Naive thymus-derived CD8-positive, alpha-beta T cell (primary cell): Measurements from ENCODE around the gene MAPK1. TPM values are rescaled to one million over a fixed set of nuclear protein-coding genes. Genes with fewer than 3 reads are reported as not detected.
"Not testable (repeated sequence)": the region's sequence is repeated elsewhere in the genome, so short reads cannot be mapped to it uniquely, and the experiment has no call there.

ENCODE experiments used
- ATAC-seq, 2 donors: fragments of 150-1000 bp; cut with Tn5 transposase in 1 of 2; sonication (Bioruptor Pico), chemical (Tn5 transposase) in 1 of 2; 1 replicate in 1 of 2; 2 replicates in 1 of 2; pipeline ENCODE4 v1.10.0; 2021; ENCODE audit warnings: mild to moderate bottlenecking in 2 of 2, moderate library complexity in 2 of 2
- POLR2A ChIA-PET: fragments of 350-600 bp; sonication (Branson Sonifier 250); formaldehyde crosslinking; loops from one replicate; lab custom pipeline; 2021; ENCODE audit warnings: antibody characterized with exemption; lab: Charles Lee
- DNase-seq, 10 donors: peaks; one replicate each; pipeline versions ENCODE4 v3.0.0 to v3.0.0-alpha.2; 2020 to 2022
- H3K27ac Mint-ChIP-seq, 10 donors: one replicate each; pipeline ENCODE4 v1.8.0; 2020 to 2022; ENCODE audit warnings: mild to moderate bottlenecking in 10 of 10, mixed read lengths in 10 of 10, moderate library complexity in 4 of 10, inconsistent platforms in 1 of 10
- H3K27me3 Mint-ChIP-seq, 5 donors: one replicate each; pipeline ENCODE4 v1.8.0; 2021 to 2022; ENCODE audit warnings: mixed read lengths in 5 of 5
- H3K36me3 Mint-ChIP-seq, 3 donors: one replicate each; pipeline ENCODE4 v1.8.0; 2020 to 2022; ENCODE audit warnings: mixed read lengths in 3 of 3, mild to moderate bottlenecking in 2 of 3, inconsistent platforms in 1 of 3
- H3K4me1 Mint-ChIP-seq, 4 donors: one replicate each; pipeline ENCODE4 v1.8.0; 2021 to 2022; ENCODE audit warnings: mixed read lengths in 4 of 4
- H3K4me3 Mint-ChIP-seq, 10 donors: one replicate each; pipeline ENCODE4 v1.8.0; 2020 to 2022; ENCODE audit warnings: mild to moderate bottlenecking in 10 of 10, mixed read lengths in 10 of 10, moderate library complexity in 6 of 10, inconsistent platforms in 1 of 10
- H3K9me3 Mint-ChIP-seq, 9 donors: one replicate each; pipeline ENCODE4 v1.8.0; 2020 to 2022; ENCODE audit warnings: mixed read lengths in 9 of 9, mild to moderate bottlenecking in 3 of 9, inconsistent platforms in 1 of 9, moderate library complexity in 1 of 9
- polyA plus RNA-seq, 3 donors: library from polyadenylated mRNA; unstranded; fragments of 300-500 nt; fragmentation: Illumina TruSeq; gene quantifications; one replicate each; pipeline ENCODE4 v1.2.3, GENCODE V29; 2021
- total RNA-seq, 8 experiments: library from RNA in 2 of 8; stranded (reverse) in 2 of 8; gene quantifications; one replicate each; pipeline ENCODE4 v1.2.3 and lab custom pipeline; 2021 to 2026

MAPK1 gene
- total and polyA plus RNA-seq, 5 experiments from 2014 or later = 62.9 to 119 (median 92.8) TPM

- Mint-ChIP-seq H3K4me1 (peaks cover 31 to 98% (median 87%) of the 10 kb centered on the region in 4 donors), H3K36me3 (peaks cover 0 to 15% (median 9%) of the 10 kb centered on the region in 3 donors), H3K27me3 (no peaks in the 10 kb centered on the region), H3K27ac (peak overlapping the region in 3 of 10 donors; percentile 24 to 44 (median 40)), H3K4me3 (peak overlapping the region in 4 of 10 donors; percentile 28 to 50 (median 31)), H3K9me3 (no peaks in the 10 kb centered on the region)
- DNase-seq (no peak), ATAC-seq (no peak)
- POLR2A ChIA-PET = no interaction called here
These were observed 11.2 kb downstream of the MAPK1 start for GRCh38 chr22:21856197-21856596.

- Mint-ChIP-seq H3K9me3 (no peaks in the 10 kb centered on the region), H3K4me3 (peak overlapping the region in 5 of 10 donors; percentile 8 to 50 (median 26)), H3K27me3 (no peaks in the 10 kb centered on the region), H3K36me3 (peaks cover 0 to 15% (median 9%) of the 10 kb centered on the region in 3 donors), H3K27ac (peak overlapping the region in 7 of 10 donors; percentile 36 to 60 (median 53)), H3K4me1 (peaks cover 30 to 97% (median 85%) of the 10 kb centered on the region in 4 donors)
- POLR2A ChIA-PET = no interaction called here
- no peak for ATAC-seq
- no peak for DNase-seq
These were observed 11.8 kb downstream of the MAPK1 start for GRCh38 chr22:21855676-21856075.

GRCh38 chr22:21850660-21851059 is 16.8 kb downstream of the MAPK1 start:
- Mint-ChIP-seq H3K4me3 (no peak overlapping the region), H3K4me1 (peaks cover 24 to 86% (median 73%) of the 10 kb centered on the region in 4 donors), H3K36me3 (peaks cover 0 to 18% (median 9%) of the 10 kb centered on the region in 3 donors), H3K27ac (peak overlapping the region in 1 of 10 donors; percentile 18), H3K27me3 (no peaks in the 10 kb centered on the region), H3K9me3 (peaks cover 0 to 1% (median 0%) of the 10 kb centered on the region in 9 donors)
- POLR2A ChIA-PET = no interaction called here
- ATAC-seq (no peak), DNase-seq (no peak)

GRCh38 chr22:21849489-21849888 is 18.0 kb downstream of the MAPK1 start:
- H3K4me3 Mint-ChIP-seq = no peak overlapping the region
- POLR2A ChIA-PET = no interaction called here
- peaks cover 0 to 22% (median 11%) of the 10 kb centered on the region in 3 donors for H3K36me3 Mint-ChIP-seq
- ATAC-seq (no peak), DNase-seq (no peak)
- peaks cover 28 to 82% (median 71%) of the 10 kb centered on the region in 4 donors for H3K4me1 Mint-ChIP-seq
- no peaks in the 10 kb centered on the region for H3K27me3 Mint-ChIP-seq
- peaks cover 0 to 1% (median 0%) of the 10 kb centered on the region in 9 donors for H3K9me3 Mint-ChIP-seq
- H3K27ac Mint-ChIP-seq = no peak overlapping the region

GRCh38 chr22:21848057-21848456 is 19.4 kb downstream of the MAPK1 start:
- Mint-ChIP-seq H3K27ac (peak overlapping the region in 2 of 10 donors; percentile 58 to 62), H3K4me1 (peaks cover 25 to 84% (median 76%) of the 10 kb centered on the region in 4 donors), H3K36me3 (peaks cover 0 to 21% (median 7%) of the 10 kb centered on the region in 3 donors), H3K4me3 (peak overlapping the region in 1 of 10 donors; percentile 48)
- H3K9me3 Mint-ChIP-seq, POLR2A ChIA-PET, H3K27me3 Mint-ChIP-seq, ATAC-seq, DNase-seq: not testable (repeated sequence)

- Mint-ChIP-seq H3K4me1 (peaks cover 28 to 76% (median 65%) of the 10 kb centered on the region in 4 donors), H3K4me3 (no peak overlapping the region), H3K9me3 (peaks cover 0 to 1% (median 0%) of the 10 kb centered on the region in 9 donors), H3K36me3 (peaks cover 0 to 14% (median 3%) of the 10 kb centered on the region in 3 donors), H3K27ac (peak overlapping the region in 4 of 10 donors; percentile 20 to 68 (median 38)), H3K27me3 (no peaks in the 10 kb centered on the region)
- DNase-seq (no peak), ATAC-seq (no peak)
- POLR2A ChIA-PET = interaction anchor here (0.6 to 0.9 kb wide), 2 partner anchors 21 to 215 kb away, joined by 3 to 4 read pairs; no protein-coding TSS in a partner anchor
These were observed 21.6 kb downstream of the MAPK1 start for GRCh38 chr22:21845558-21846453.

DNA sequence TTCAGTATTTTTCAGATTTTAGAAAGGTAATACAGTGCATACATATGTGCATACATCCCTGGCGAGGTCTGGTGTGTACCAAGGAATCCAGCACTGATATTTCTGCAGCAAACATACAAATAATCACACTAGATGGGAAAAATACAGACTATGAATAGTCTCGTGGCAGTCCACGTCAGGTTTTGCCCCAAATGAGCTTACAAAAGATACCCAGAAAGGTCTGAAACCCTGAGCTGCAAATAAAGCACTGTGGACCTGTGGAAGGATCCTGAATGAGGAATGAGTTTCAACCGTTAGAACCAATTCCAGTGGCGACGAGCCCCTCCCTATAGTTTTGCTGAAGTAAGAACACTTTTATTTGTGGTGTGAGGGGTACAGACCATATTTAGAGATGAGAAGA is 24.5 kb downstream of the MAPK1 start:
- Mint-ChIP-seq H3K27me3 (no peaks in the 10 kb centered on the region), H3K27ac (peak overlapping the region in 2 of 10 donors; percentile 1 to 17), H3K36me3 (peaks cover 0 to 12% (median 3%) of the 10 kb centered on the region in 3 donors), H3K9me3 (peaks cover 0 to 1% (median 0%) of the 10 kb centered on the region in 9 donors), H3K4me3 (no peak overlapping the region), H3K4me1 (peaks cover 28 to 72% (median 64%) of the 10 kb centered on the region in 4 donors)
- DNase-seq (no peak), ATAC-seq (no peak)
- POLR2A ChIA-PET = no interaction called here

- Mint-ChIP-seq H3K4me3 (no peak overlapping the region), H3K27ac (peak overlapping the region in 3 of 10 donors; percentile 21 to 68 (median 63)), H3K9me3 (no peaks in the 10 kb centered on the region), H3K4me1 (peaks cover 30 to 75% (median 65%) of the 10 kb centered on the region in 4 donors), H3K36me3 (peaks cover 0 to 11% (median 3%) of the 10 kb centered on the region in 3 donors), H3K27me3 (no peaks in the 10 kb centered on the region)
- DNase-seq (no peak), ATAC-seq (no peak)
- POLR2A ChIA-PET = interaction anchor here (0.6 kb wide), 1 partner anchor 34 kb away, joined by 4 read pairs; no protein-coding TSS in a partner anchor
These were observed 26.0 kb downstream of the MAPK1 start for GRCh38 chr22:21841422-21841821.

DNA sequence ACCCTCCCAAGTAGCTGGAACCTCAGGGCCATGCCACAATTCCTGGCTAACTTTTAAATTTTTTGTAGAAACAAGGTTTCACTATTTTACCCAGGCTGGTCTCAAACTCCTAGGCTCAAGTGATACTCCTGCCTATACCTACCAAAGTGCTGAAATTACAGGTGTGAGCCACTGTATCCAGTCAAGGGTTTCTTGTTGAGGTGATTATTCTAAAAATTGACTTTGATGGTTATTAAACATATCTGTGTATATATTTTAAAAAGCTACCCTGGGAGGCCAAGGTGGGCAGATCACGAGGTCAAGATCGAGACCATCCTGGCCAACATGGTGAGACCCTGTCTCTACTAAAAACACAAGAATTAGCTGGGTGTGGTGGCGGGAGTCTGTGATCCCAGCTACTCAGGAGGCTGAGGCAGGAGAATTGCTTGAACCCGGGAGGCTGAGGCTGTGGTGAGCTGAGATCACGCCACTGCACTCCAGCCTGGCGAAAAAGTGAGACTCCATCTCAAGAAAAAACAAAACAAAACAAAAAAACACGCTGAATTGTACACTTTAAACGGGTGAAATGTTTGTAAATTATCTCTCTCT is 27.1 kb downstream of the MAPK1 start:
- Mint-ChIP-seq H3K4me3 (no peak overlapping the region), H3K9me3 (no peaks in the 10 kb centered on the region), H3K27ac (peak overlapping the region in 1 of 10 donors; percentile 57), H3K27me3 (no peaks in the 10 kb centered on the region), H3K36me3 (peaks cover 0 to 11% (median 3%) of the 10 kb centered on the region in 3 donors), H3K4me1 (peaks cover 24 to 75% (median 65%) of the 10 kb centered on the region in 4 donors)
- no peak for DNase-seq
- ATAC-seq = no peak
- POLR2A ChIA-PET = no interaction called here

DNA sequence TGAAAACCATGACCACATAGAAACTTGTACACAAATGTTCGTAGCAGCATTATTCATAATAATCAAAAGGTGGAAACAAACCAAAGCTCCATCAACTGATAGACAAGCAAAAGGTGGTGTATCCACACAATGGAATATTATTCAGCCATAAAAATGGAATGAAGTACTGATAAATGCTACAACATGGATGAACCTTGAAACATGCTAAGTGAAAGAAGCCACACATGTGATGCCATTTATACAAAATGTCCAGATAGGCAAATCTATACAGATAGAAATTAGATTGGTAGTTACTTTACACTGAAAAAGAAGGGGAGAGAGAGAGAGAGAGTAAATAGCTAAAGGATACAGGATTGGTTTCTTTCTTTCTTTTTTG is 27.7 kb downstream of the MAPK1 start:
- DNase-seq = no peak
- Mint-ChIP-seq H3K36me3 (peaks cover 0 to 10% (median 3%) of the 10 kb centered on the region in 3 donors), H3K27me3 (no peaks in the 10 kb centered on the region), H3K4me1 (peaks cover 27 to 78% (median 69%) of the 10 kb centered on the region in 4 donors), H3K27ac (peak overlapping the region in 2 of 10 donors; percentile 33 to 57), H3K9me3 (no peaks in the 10 kb centered on the region), H3K4me3 (no peak overlapping the region)
- POLR2A ChIA-PET = no interaction called here
- no peak for ATAC-seq

DNA sequence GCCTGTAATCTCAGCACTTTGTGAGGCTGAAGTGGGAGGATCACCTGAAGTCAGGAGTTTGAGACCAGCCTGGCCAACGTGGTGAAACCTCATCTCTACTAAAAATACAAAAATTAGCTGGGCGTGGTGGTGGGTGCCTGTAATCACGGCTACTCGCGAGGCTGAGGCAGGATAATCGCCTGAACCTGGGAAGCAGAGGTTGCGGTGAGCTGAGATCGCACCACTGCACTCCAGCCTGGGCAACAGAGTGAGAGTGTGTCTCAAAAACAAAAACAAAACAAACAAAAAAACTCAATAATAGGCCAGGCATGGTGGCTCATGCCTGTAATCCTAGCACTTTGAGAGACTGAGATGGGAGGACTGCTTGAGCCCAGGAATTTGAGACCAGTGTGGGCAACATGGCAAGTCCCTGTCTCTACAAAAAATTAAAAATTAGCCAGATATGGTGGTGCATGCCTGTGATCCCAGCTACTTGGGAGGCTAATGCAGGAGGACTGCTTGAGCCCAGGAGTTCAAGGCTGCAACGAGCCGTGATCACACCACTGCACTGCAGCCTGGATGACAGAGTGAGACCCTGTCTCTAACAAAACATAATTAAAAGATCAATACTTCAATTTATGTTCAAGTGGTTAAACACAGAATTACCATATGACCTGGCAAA is 28.2 kb downstream of the MAPK1 start:
- peaks cover 26 to 78% (median 69%) of the 10 kb centered on the region in 4 donors for H3K4me1 Mint-ChIP-seq
- H3K27ac Mint-ChIP-seq = peak overlapping the region in 6 of 10 donors; percentile 48 to 91 (median 72)
- ATAC-seq, H3K9me3 Mint-ChIP-seq, H3K27me3 Mint-ChIP-seq, POLR2A ChIA-PET, DNase-seq, H3K36me3 Mint-ChIP-seq: not testable (repeated sequence)
- peak overlapping the region in 1 of 10 donors; percentile 14 for H3K4me3 Mint-ChIP-seq
